PC-9 (cell line): ENCODE data around the gene PBX4. TPM values are rescaled to one million over a fixed set of nuclear protein-coding genes. Genes with fewer than 3 reads are reported as not detected.
"Not testable (repeated sequence)": the region's sequence is repeated elsewhere in the genome, so short reads cannot be mapped to it uniquely, and the experiment has no call there.

Source experiments
- Bru-seq: library from RNA; stranded (reverse); fragments of 400-500 nt; gene quantifications from one replicate; lab custom pipeline; 2021; lab: Mats Ljungman, UMichigan
- BruChase-seq, 2 experiments: library from RNA; stranded (reverse); fragments of 400-500 nt; gene quantifications; one replicate each; lab custom pipeline; 2021; lab: Mats Ljungman, UMichigan
- BruUV-seq: library from RNA; stranded (reverse); fragments of 400-500 nt; replicated peaks from 2 replicates; lab custom pipeline; 2021; lab: Mats Ljungman, UMichigan
- CTCF ChIA-PET: fragments of 300-600 bp; sonication (Branson Sonifier 250); formaldehyde crosslinking; loops from one replicate; lab custom pipeline; 2022; ENCODE audit warnings: antibody characterized with exemption; lab: Charles Lee
- POLR2A ChIA-PET: fragments of 300-600 bp; sonication (Branson Sonifier 250); formaldehyde crosslinking; loops from one replicate; lab custom pipeline; 2022; ENCODE audit warnings: antibody characterized with exemption; ENCODE audit not compliant: unreplicated experiment; lab: Charles Lee
- DNase-seq, 2 experiments: peaks; one replicate each; pipeline versions ENCODE4 v3.0.0 to v3.0.0-alpha.2; 2015 to 2022; ENCODE audit warnings: mixed read lengths in 1 of 2
- H2AFZ ChIP-seq: fragments of 200-600 bp; sonication (generic); 2 replicates; pipeline ENCODE4 v1.8.1; 2017; ENCODE audit warnings: antibody characterized with exemption
- H3F3A ChIP-seq: fragments of 200-600 bp; sonication (generic); 2 replicates; pipeline ENCODE4 v1.8.1; 2017; ENCODE audit warnings: antibody characterized with exemption, mild to moderate bottlenecking, low read depth; ENCODE audit not compliant: insufficient read depth
- H3K27ac ChIP-seq: fragments of 200-600 bp; sonication (generic); 2 replicates; pipeline ENCODE4 v1.6.1; 2016; ENCODE audit warnings: mixed run types
- H3K27me3 ChIP-seq: fragments of 200-600 bp; sonication (generic); 2 replicates; pipeline ENCODE4 v1.6.1; 2016; ENCODE audit warnings: low read depth, mixed run types; ENCODE audit not compliant: insufficient read depth
- H3K36me3 ChIP-seq: fragments of 200-600 bp; sonication (generic); 2 replicates; pipeline ENCODE4 v1.6.1; 2016; ENCODE audit warnings: low read depth, mixed run types
- H3K4me1 ChIP-seq: fragments of 200-600 bp; sonication (generic); replicated peaks from 2 replicates; pipeline ENCODE4 v1.6.1; 2016; ENCODE audit warnings: mixed run types; ENCODE audit not compliant: insufficient read depth
- H3K4me2 ChIP-seq: fragments of 200-600 bp; sonication (generic); 2 replicates; pipeline ENCODE4 v1.6.1; 2017; ENCODE audit warnings: mixed run types
- H3K4me3 ChIP-seq: fragments of 200-600 bp; sonication (generic); 2 replicates; pipeline ENCODE4 v1.6.1; 2016; ENCODE audit warnings: mixed run types
- H3K79me2 ChIP-seq: fragments of 200-600 bp; sonication (generic); 2 replicates; pipeline ENCODE4 v1.6.1; 2017; ENCODE audit warnings: low read depth, mixed run types
- H3K9me2 ChIP-seq: fragments of 200-600 bp; sonication (generic); 2 replicates; pipeline ENCODE4 v1.8.1; 2017; ENCODE audit warnings: mild to moderate bottlenecking; ENCODE audit not compliant: insufficient read depth
- H3K9me3 ChIP-seq: fragments of 200-600 bp; sonication (generic); 2 replicates; pipeline ENCODE4 v1.8.1; 2016; ENCODE audit warnings: low read depth; ENCODE audit not compliant: insufficient read depth
- H4K20me1 ChIP-seq: fragments of 200-600 bp; sonication (generic); 2 replicates; pipeline ENCODE4 v1.8.1; 2017; ENCODE audit not compliant: insufficient read depth
- CTCF ChIP-seq: fragments of 200-600 bp; sonication (generic); conservative IDR thresholded peaks from 2 replicates; pipeline ENCODE4 v1.6.1; 2017; ENCODE audit warnings: mixed run types, antibody characterized with exemption, mild to moderate bottlenecking, moderate library complexity
- EZH2 ChIP-seq: fragments of 200-600 bp; sonication (generic); IDR thresholded peaks from 2 replicates; pipeline ENCODE4 v1.8.0; 2017; ENCODE audit warnings: antibody characterized with exemption, low read depth
- intact Hi-C: fragments of 100-400 bp; cut with micrococcal nuclease; formaldehyde crosslinking; loops from one replicate; pipeline ENCODE4 v1.10.0; 2022; ENCODE audit not compliant: unreplicated experiment
- long read RNA-seq: library from polyadenylated mRNA; stranded (forward); transcript quantifications from one replicate; pipeline ENCODE4 v2.0.0, GENCODE V29; 2022
- total RNA-seq: library from RNA; stranded (reverse); gene quantifications from 2 replicates; pipeline ENCODE4 v1.2.3, GENCODE V29; 2021

Gene PBX4
- total RNA-seq (5.7 and 7.4 TPM in 2 replicates), Bru-seq, nascent RNA (percentile 53 among the genes with signal in this experiment), BruChase-seq, experiment 1, labeled RNA remaining after a 2-hour chase (percentile 49 among the genes with signal in this experiment), BruChase-seq, experiment 2, labeled RNA remaining after a 6-hour chase (percentile 48 among the genes with signal in this experiment)
- long read RNA-seq, partial matches to known transcripts, result 2 of 5 reads
- long read RNA-seq, other reads (novel, unspliced or antisense), result 2 of 5 reads

DNA sequence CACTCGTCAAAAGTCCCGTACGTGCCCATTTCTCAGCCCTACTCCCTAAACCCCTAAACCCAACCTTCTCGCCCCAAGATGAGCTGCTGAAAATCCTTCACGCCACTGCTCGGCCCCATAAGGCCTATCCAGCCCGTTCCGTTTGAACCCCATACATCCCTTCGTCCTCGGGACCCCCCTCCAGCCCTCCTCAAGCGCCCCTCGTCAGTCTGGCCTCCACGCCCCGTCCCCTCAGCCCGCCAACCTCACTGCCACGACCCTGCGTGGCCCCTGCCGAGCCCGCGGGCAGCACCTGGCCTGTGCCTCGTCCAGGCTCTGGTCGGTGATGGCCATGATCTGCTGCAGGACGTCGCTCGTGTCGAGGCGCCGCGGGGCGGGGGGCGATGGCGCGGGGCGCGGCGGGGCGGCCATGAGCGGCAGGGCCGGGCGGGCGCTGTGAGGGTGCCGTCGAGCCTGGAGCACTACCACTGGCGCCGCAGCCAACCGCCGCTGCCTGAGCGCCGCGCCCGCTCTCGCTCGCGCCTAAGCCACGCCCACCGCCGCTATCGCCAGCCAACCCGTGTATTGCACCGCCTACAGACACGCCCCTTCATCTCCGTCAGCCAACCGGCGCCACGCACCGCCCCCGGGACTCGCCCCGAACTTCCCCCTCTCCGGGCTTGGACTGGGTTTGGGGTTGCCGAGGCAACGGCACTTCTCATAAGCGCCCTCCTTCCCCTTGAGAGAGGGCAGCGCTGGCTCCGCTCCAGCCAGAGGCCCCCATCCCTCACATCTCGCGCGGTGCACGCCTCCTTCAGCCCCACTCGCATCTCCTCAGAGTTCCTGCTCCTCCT, at the start of gene PBX4:
PBX4 (minus strand) TSS at position 469 of the 833 bp plus-strand sequence; CDS start at position 411, 58 bp downstream.
- no TSS peak for BruUV-seq
- H3K4me2 ChIP-seq, result peak within 1 kb of the TSS; percentile 85
- peaks cover 48% of the 10 kb centered on the region for H3F3A ChIP-seq
- H3K79me2 ChIP-seq, result peaks cover 21% of the 10 kb centered on the region
- no peaks in the 10 kb centered on the region for H3K27me3 ChIP-seq
- H3K4me3 ChIP-seq, result peak within 1 kb of the TSS; percentile 70; the same call in 1 of the 2 replicates
- no peaks in the 10 kb centered on the region for H3K9me3 ChIP-seq
- POLR2A ChIA-PET, result no interaction called here
- H3K27ac ChIP-seq, result no peak within 1 kb of the TSS
- H3K4me1 ChIP-seq, result peaks cover 48% of the 10 kb centered on the region
- peak; percentile 87 to 95 for DNase-seq
- CTCF ChIA-PET, result no interaction called here
- intact Hi-C loops, result no loop called here
- TF ChIP-seq CTCF, result no peak
- H3K36me3 ChIP-seq, result no peaks in the 10 kb centered on the region
- no peaks in the 10 kb centered on the region for H3K9me2 ChIP-seq
- peak within 1 kb of the TSS; percentile 90 for H2AFZ ChIP-seq
- H4K20me1 ChIP-seq, result no peaks in the 10 kb centered on the region

DNA sequence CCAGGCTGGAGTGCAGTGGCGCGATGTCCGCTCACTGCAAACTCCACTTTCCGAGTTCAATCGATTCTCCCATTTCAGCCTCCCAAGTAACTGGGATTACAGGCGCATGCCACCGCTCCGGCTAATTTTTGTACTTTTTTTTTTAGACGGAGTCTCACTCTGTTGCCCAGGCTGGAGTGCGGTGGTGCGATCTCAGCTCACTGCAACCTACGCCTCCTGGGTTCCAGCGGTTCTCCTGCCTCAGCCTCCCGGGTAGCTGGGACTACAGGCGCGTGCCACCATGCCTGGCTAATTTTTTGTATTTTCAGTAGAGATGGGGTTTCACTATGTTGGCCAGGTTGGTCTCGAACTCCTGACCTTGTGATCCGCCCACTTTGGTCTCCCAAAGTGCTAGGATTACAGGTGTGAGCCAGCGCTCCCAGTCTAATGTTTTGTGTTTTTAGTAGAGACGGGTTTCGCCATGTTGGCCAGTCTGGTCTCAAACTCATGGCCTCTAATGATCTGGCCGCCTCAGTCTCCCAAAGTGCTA, 47.0 kb upstream of the PBX4 start:
- H3K4me1 ChIP-seq, result peaks cover 28% of the 10 kb centered on the region
- peaks cover 40% of the 10 kb centered on the region for H3K79me2 ChIP-seq
- H3K4me2 ChIP-seq, H2AFZ ChIP-seq, H3K36me3 ChIP-seq, H3K4me3 ChIP-seq, CTCF ChIA-PET, H3K27ac ChIP-seq, H3K27me3 ChIP-seq, H3K9me2 ChIP-seq, POLR2A ChIA-PET, BruUV-seq, H3K9me3 ChIP-seq, DNase-seq: not testable (repeated sequence)
- H4K20me1 ChIP-seq, result peaks cover 20% of the 10 kb centered on the region
- intact Hi-C loops, result loop anchor here (5.0 kb wide), 1 partner anchor 157 kb away; the partner anchor contains the start of gene ZNF506
- H3F3A ChIP-seq, result peaks cover 21% of the 10 kb centered on the region; the same call in 1 of the 2 replicates

DNA sequence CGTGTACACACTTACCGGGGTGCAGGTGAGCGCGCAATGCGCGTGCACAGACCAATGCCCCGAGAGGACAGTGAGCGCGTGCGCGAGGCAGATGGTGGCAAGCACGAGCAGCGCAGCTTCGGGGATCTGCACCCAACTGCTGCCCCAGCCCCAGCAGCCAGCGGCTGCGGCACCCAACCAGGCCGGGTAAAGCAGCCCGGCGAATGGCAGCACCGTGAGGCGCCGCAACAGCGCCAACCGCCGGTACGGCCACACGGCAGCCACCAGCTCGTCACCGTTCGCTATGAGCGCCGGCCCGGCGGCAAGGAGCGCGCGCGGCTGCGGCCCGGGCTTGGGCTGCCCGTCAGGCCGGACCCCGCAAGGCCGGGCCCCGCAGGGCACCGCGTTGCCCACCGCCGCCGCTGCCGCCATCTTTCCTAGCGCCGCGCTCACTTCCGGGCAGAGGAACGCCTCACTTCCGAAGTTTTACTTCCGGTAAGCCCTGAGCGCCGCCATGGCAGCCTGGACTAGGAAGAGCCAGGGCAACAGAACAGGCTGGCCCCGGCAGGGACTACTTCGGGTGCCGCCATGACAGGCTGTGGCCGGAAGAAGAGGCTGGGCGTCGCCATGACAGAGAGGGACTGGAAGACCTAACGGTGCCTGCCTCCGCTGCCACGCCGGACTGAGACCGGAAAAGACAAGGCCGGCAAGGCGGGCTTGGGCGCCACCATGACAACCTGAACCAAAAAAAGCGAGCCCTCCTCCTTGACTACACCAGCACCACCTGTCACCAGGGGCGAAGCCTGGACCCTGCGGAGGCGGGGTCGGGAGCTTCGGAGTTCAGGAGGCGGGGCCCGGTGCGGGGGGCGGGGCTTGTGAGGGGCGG, 45.0 kb upstream of the PBX4 start, which contains the start of gene ATP13A1:
ATP13A1 (minus strand) TSS at position 421 of the 865 bp plus-strand sequence; CDS start at position 411, 10 bp downstream.
- peak; percentile 92 to 96 for DNase-seq
- TF ChIP-seq CTCF (no peak), EZH2 (no peak)
- Histone ChIP-seq H2AFZ (peak within 1 kb of the TSS; percentile 81), H3K9me3 (no peaks in the 10 kb centered on the region), H3K4me2 (peak within 1 kb of the TSS; percentile 99), H3K79me2 (peaks cover 39% of the 10 kb centered on the region), H4K20me1 (peaks cover 28% of the 10 kb centered on the region), H3K9me2 (no peaks in the 10 kb centered on the region), H3K27ac (peak within 1 kb of the TSS; percentile 64), H3F3A (peaks cover 21% of the 10 kb centered on the region; the same call in 1 of the 2 replicates), H3K27me3 (no peaks in the 10 kb centered on the region), H3K4me1 (peaks cover 19% of the 10 kb centered on the region), H3K4me3 (peak within 1 kb of the TSS; percentile 95), H3K36me3 (peaks cover 2% of the 10 kb centered on the region; the same call in 1 of the 2 replicates)
- no TSS peak for BruUV-seq
- ChIA-PET POLR2A (interaction anchor here (0.6 to 0.7 kb wide), 2 partner anchors 298 to 389 kb away, joined by 3 to 4 read pairs; no protein-coding TSS in a partner anchor), CTCF (interaction anchor here (0.6 kb wide), 1 partner anchor 132 kb away, joined by 6 read pairs; no protein-coding TSS in a partner anchor)
- intact Hi-C loops, result loop anchor here (1.0 to 5.0 kb wide), 2 partner anchors 69 to 113 kb away; partner anchors contain the start of gene ZNF14
